Measurements from ENCODE around the gene TRIM9. TPM values are rescaled to one million over a fixed set of nuclear protein-coding genes. Genes with fewer than 3 reads are reported as not detected.

The TRIM9 gene
- total RNA-seq, 1 donor from 2014 or later, result 40.2 TPM

- no peak for DNase-seq
Measured at GRCh38 chr14:51056421-51056820, 38.5 kb downstream of the TRIM9 start.

- no peak for DNase-seq
Measured at GRCh38 chr14:51053157-51053556, 41.7 kb downstream of the TRIM9 start.

GRCh38 chr14:51044961-51045360 is 49.9 kb downstream of the TRIM9 start:
- DNase-seq, result no peak

GRCh38 chr14:51041883-51042282 is 53.0 kb downstream of the TRIM9 start:
- no peak for DNase-seq

DNA sequence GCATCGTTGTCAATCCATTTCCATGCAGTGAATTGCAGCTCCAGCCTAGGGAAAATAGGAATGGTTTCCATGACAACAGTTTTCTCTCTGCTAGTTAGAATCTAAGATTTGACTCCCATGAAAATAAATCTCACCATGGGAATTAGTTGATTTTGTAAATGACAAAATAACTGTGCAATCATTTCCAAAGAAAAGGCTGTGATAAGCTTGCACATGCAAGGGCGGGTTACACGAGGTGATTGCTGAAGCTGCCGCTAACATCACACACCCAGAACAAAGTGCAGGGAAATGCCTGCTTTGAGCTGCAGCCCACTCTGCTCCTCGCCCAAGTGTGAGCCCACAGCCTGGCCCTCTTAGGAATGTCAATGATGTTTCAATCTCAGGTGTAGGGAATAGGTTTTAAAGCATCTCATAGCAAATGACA is 53.8 kb downstream of the TRIM9 start:
- no peak for DNase-seq

GRCh38 chr14:51039252-51039651 is 55.7 kb downstream of the TRIM9 start:
- DNase-seq, result no peak

DNA sequence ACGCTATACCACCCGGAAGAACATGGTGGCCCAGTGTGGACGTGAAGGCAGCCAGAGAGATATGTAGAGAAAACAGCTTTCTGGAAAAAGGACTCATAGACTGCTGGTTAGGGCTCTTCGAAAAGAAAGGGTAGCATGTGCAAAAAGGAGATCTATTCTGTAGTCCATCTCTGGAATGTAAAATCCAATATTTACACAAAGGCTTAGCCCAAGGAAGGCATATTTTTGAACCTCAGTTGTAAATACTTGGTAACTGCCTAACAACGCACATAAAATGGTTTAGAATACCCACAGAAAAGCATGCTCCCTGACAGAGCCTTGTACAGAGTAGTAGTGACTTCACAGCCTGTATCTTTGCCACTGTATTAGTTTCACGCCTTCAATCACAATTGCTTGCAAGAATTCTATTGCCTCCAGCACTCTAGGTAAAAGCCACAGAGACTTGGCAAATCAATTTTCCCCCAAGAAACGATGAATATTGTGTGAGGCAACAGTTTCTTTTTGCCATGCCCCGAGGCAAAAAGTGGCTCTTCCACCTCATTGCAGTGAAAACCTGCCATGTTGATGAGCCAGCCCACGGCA is 59.2 kb downstream of the TRIM9 start:
- DNase-seq, result no peak

DNA sequence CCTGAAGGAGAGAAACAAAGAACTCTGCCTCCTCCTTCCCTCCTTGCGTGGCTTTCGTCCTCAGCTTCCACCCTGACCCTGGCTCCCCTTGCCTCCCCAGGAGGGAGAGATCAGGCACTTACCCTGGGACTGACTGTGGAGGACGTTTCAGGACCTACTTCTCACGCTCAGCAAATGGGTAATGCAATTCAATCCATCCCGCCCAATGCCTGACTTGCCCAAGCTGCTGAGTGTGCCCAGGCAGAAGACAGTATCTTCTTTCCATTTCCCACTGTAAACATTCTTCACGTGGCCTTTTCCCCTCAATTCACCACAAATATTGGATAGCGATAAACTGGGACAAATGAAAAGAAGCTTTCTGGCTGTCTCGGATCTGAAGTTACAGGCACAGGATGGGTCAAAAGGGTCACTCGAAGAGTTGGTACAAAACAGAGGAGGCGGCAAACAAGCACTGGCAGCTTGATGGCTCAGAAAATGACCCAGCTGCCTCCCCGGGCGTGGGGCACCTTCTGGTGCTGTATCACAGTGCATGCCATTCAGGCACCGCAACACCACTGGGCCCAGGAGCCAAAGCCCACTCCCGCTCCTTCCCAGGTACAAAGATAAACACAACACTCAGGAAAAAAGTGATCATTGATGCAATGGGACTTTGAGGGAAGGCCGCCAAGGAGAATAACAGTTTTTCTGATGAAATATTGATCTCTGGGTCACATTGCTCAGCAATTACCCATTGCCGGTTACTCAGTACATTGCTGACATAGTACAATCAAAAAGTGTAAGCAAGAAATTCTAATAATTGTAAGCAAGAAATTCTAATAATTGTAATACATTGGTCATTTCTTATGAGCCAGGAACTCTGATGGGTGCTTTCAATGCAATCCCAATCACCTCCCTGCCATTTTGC is 65.8 kb downstream of the TRIM9 start:
- no peak for DNase-seq

DNA sequence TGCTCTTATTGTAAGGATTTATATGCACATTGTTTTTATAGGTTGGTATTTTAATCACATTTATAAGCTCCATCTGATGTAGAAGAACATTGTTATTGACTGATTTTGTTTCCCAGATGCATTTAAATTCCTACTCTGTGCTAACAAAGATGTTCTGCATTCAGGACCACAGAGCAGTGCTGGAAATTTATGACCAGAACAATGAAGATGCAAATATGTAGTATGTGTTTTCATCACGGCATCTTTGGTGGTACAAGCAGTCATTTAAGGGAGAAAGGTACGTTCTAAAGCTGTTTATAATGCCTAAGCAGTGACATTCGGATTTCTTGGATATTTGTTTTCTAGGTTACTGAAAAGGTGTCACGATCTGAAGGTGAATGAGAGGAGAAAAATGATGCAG is 66.5 kb downstream of the TRIM9 start:
- DNase-seq, result no peak

GRCh38 chr14:51024377-51024776 is 70.5 kb downstream of the TRIM9 start:
- no peak for DNase-seq

DNA sequence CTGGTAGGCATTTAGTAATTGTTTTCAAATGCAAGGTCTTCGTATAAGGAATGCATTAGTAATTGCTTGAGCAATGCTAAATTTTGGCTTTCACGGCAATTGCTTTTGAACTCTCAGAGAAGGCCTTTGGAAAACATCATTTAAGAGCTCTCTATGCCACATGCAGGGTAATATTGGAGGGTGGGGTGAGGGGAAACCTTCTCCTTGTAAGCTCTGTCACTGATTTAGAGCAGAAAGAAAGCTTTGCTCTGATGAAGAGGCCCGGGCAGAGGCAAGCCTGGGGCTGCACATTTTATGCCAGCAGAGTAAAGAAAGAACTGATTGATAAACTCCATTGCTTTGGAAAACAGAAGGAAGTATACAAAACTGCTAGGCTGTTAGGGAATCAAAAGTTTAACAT is 70.9 kb downstream of the TRIM9 start:
- no peak for DNase-seq

DNA sequence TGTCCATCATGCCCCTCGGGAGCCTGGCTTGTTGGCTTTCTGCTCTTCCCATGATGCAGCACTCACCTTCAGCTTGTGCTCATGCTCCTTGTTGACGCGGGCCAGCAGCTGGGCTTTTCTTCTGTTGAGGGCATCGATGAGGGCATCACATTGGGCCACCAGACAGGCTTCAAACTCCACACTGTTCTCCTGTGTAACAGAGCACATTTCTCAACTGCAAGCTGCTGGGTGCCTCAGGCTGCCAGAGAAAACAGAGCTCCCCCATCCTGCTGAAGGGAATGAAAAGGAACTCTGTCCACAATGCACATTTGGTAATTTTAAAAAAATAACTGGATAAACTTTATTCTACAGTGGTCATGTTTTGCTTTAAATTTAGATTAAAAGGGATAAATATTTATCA is 72.1 kb downstream of the TRIM9 start:
- DNase-seq, result no peak

DNA sequence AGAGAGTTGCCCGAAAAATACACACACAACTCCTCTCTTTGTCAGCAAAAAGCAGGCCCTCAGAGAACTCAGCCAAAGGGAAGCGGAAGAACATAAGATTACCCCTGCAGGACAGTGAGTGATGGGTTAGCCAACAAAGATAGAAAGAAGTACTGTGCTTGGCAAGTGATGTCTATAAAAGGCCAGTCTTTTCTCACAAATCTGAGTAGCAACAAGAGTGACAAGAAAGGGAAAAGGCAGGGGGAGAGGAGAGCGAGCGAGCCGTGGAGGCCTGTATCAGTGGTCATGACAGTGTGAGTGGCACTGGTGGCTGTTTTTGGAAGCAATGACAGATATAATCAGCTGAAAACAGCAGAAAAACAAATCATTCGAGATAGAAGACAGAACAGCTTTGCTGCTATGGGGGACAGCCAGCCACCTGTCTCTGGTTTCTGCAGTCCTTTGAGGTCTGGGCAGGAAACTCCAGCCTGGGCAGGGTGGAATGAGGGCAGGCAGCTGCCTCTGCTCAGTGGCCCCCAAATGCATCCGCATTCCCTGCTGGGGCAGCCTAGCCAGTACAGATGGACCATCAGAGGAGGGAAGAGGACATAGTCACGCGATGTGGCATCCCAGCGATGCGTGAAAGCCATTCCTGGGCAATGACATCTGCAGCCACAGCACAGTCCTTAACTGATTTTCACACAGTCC is 74.7 kb downstream of the TRIM9 start:
- no peak for DNase-seq

DNA sequence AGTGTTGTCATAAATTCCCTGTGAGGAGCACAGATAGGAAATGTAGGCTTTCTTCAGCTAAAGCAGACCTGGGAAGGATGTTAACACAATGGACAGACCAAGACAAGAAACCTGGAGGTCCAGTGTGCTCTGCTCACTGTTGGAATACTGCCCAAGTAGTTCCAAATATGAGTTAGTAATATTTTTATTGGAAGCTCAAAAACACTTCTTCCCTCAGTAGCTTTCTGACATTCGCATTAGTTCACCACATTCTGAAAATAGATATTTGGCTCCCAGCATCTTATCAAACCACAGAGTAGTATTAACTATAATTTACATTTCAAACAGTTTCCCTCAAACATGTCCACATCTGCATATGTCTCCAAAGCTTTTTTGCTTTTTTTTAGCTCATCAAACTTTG is 75.8 kb downstream of the TRIM9 start:
- DNase-seq, result no peak

GRCh38 chr14:51018521-51018920 is 76.4 kb downstream of the TRIM9 start:
- DNase-seq, result no peak

DNA sequence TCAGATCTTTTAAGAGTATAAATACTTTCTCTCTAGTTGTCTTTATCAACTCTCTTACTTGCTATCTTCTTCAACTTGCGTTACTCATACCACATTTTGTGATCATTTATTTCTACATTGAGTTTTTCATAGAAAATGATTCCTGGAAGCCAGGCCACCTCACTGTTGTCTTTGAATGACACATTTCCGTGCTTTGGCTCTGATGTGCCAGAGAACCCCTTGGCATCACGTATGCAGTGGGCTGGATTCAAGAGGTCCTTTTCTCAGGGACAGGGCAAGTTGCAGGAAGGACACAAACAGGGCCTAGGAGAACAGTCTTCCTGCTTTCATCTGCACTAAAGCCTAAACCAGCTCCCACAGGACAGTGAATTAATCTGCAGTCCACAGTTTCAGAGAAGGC is 80.3 kb downstream of the TRIM9 start:
- no peak for DNase-seq

GRCh38 chr14:51014086-51014485 is 80.8 kb downstream of the TRIM9 start:
- peak; percentile 16 for DNase-seq

DNA sequence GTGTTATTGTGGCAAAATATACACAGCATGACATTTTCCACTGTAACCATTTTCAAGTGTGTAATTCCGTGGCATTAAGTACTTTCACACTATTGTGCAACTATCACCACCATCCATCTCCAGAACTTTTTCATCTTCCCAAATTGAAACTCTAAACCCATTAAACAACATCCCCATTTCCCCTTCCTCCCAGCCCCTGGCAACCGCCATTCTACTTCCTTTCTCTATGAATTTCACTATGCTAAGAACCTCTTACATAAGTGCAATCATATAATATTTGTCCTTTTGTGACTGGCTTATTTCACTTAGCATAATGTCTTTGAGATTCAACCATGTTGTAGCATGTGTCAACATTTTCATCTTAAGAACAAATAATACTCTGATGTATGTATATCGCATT is 82.8 kb downstream of the TRIM9 start:
- DNase-seq, result no peak

GRCh38 chr14:51008446-51008845 is 86.5 kb downstream of the TRIM9 start:
- no peak for DNase-seq

GRCh38 chr14:51006781-51007211 is 88.1 kb downstream of the TRIM9 start:
- DNase-seq, result peak; percentile 75

DNA sequence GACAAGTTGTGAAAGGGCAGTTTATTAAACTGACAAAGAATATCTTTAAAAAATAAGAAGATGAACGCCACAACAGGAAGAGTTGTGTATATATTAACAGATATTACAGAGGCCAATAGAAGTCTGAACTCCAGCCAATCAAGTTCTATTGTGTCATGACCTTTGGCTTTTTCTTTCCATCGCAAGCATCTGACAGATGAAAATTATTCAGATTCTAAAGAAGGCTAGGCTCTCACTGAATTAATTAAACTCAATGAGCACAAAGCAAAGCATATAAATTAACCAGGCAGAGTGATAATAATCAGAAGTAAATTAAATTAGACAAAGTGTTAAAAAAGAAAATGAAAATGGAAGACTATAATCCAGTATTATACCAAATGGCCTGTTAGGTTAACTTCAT is 88.6 kb downstream of the TRIM9 start:
- DNase-seq, result no peak

DNA sequence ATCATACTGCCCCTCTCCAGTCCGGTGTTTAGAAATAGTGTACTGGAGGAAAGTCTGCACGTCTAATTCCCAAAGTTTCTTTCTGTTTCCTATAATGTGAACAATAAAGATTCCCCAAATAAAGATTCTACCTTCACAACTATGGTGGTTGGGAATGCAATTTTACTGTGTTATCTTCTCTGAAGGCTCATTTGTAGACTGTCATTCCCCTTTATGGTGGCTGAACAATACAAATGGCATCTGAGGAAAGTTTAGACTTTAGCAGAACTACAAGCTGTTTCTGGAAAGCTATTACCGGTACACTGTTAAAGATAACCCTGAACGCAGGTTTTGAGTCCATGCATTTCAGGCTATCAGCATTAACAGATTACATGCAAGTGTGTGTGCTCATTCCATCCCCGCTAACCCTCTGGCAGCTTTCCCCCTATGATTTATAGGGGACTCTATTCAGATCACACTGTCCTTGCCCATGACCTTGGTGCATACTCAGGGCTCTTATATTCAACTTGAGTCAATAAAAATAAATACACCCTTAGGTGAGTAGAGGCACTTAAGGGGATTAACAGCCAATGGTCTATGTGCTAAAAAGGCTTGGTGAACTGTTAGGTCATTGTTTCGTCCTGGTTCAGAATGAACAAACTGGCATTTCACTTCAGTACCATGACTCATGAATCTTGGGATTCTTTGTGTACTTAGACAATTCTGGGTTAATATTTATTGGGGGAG is 89.9 kb downstream of the TRIM9 start:
- DNase-seq, result no peak

GRCh38 chr14:51004352-51004800 is 90.5 kb downstream of the TRIM9 start:
- no peak for DNase-seq
